Chondrocyte (in vitro differentiated cells): ENCODE results near the gene TTYH3. TPM values are rescaled to one million over a fixed set of nuclear protein-coding genes. Genes with fewer than 3 reads are reported as not detected.

Source experiments
- DNase-seq: peaks from one replicate; pipeline ENCODE4 v3.0.0; 2021; ENCODE audit warnings: mixed read lengths, low spot score
- H3K27ac Mint-ChIP-seq: one replicate; pipeline ENCODE4 v1.8.0; 2021; ENCODE audit warnings: mild to moderate bottlenecking, moderate library complexity, mixed read lengths; ENCODE audit not compliant: unreplicated experiment
- H3K27me3 Mint-ChIP-seq: 2 replicates; pipeline ENCODE4 v1.8.0; 2021; ENCODE audit warnings: low read depth, mixed read lengths
- H3K36me3 Mint-ChIP-seq: 2 replicates; pipeline ENCODE4 v1.8.0; 2021; ENCODE audit warnings: low read depth, mixed read lengths
- H3K4me1 Mint-ChIP-seq: 2 replicates; pipeline ENCODE4 v1.8.0; 2021; ENCODE audit warnings: low read depth, mild to moderate bottlenecking, mixed read lengths
- H3K4me3 Mint-ChIP-seq: one replicate; pipeline ENCODE4 v1.8.0; 2021; ENCODE audit warnings: mild to moderate bottlenecking, moderate library complexity, mixed read lengths; ENCODE audit not compliant: unreplicated experiment
- H3K9me3 Mint-ChIP-seq: 2 replicates; pipeline ENCODE4 v1.8.0; 2021; ENCODE audit warnings: low read depth, mixed read lengths
- CTCF ChIP-seq: fragments of 200-600 bp; sonication (generic); IDR thresholded peaks from 2 replicates; pipeline ENCODE4 v1.5.0; 2021; ENCODE audit warnings: antibody characterized with exemption, mild to moderate bottlenecking, moderate library complexity
- total RNA-seq: library from RNA; stranded (reverse); gene quantifications from 3 replicates; pipeline ENCODE4 v1.2.1, GENCODE V29; 2021

Gene TTYH3
- total RNA-seq, 1 donor from 2014 or later, result 196 TPM

- H3K9me3 Mint-ChIP-seq, result no peaks in the 10 kb centered on the region
- no peak for TF ChIP-seq CTCF
- no peaks in the 10 kb centered on the region for H3K27me3 Mint-ChIP-seq
- H3K36me3 Mint-ChIP-seq, result peaks cover 7% of the 10 kb centered on the region
- DNase-seq, result no peak
- no peak overlapping the region for H3K27ac Mint-ChIP-seq
- H3K4me3 Mint-ChIP-seq, result no peak overlapping the region
- H3K4me1 Mint-ChIP-seq, result no peaks in the 10 kb centered on the region
Measured at GRCh38 chr7:2702594-2702957, 70.8 kb downstream of the TTYH3 start.

GRCh38 chr7:2705371-2706096, 73.7 kb downstream of the TTYH3 start:
- Mint-ChIP-seq H3K27me3 (no peaks in the 10 kb centered on the region), H3K4me3 (no peak overlapping the region), H3K36me3 (peaks cover 6% of the 10 kb centered on the region), H3K27ac (no peak overlapping the region), H3K4me1 (no peaks in the 10 kb centered on the region), H3K9me3 (no peaks in the 10 kb centered on the region)
- DNase-seq, result no peak
- TF ChIP-seq CTCF, result no peak

- DNase-seq, result no peak
- no peak overlapping the region for H3K4me3 Mint-ChIP-seq
Measured at GRCh38 chr7:2706685-2707126, 74.9 kb downstream of the TTYH3 start.

GRCh38 chr7:2707481-2707880, 75.7 kb downstream of the TTYH3 start:
- Mint-ChIP-seq H3K27me3 (no peaks in the 10 kb centered on the region), H3K4me3 (no peak overlapping the region), H3K36me3 (peaks cover 9% of the 10 kb centered on the region), H3K27ac (no peak overlapping the region), H3K4me1 (no peaks in the 10 kb centered on the region), H3K9me3 (no peaks in the 10 kb centered on the region)
- TF ChIP-seq CTCF, result no peak
- no peak for DNase-seq

More at GRCh38 chr7:2706685-2707126, 74.9 kb downstream of the TTYH3 start:
- Mint-ChIP-seq H3K9me3 (no peaks in the 10 kb centered on the region), H3K36me3 (peaks cover 9% of the 10 kb centered on the region), H3K27me3 (no peaks in the 10 kb centered on the region), H3K27ac (peak overlapping the region; percentile 17), H3K4me1 (no peaks in the 10 kb centered on the region)
- TF ChIP-seq CTCF, result no peak

- no peak for DNase-seq
- peaks cover under 1% of the 10 kb centered on the region for H3K4me1 Mint-ChIP-seq
- no peak overlapping the region for H3K4me3 Mint-ChIP-seq
- TF ChIP-seq CTCF, result no peak
- H3K27me3 Mint-ChIP-seq, result no peaks in the 10 kb centered on the region
- no peaks in the 10 kb centered on the region for H3K9me3 Mint-ChIP-seq
- H3K36me3 Mint-ChIP-seq, result peaks cover 9% of the 10 kb centered on the region
- no peak overlapping the region for H3K27ac Mint-ChIP-seq
Measured at GRCh38 chr7:2708041-2708440, 76.3 kb downstream of the TTYH3 start.
